Keratinocyte (primary cell): ENCODE data around the gene L1CAM. TPM values are rescaled to one million over a fixed set of nuclear protein-coding genes. Genes with fewer than 3 reads are reported as not detected.

Experiments used
- DNase-seq: peaks from one replicate; pipeline ENCODE4 v3.0.0-alpha.2; 2011; ENCODE audit warnings: low read depth, missing footprints, low spot score
- FAIRE-seq: peaks from 2 replicates; lab custom pipeline; 2011; peaks lifted over from hg19 to GRCh38; lab: Jason Lieb, UNC
- H2AFZ ChIP-seq: 2 replicates; pipeline ENCODE4 v1.6.0; 2012; ENCODE audit warnings: low read length, control low read depth, inconsistent platforms; ENCODE audit not compliant: control insufficient read depth
- H3K27ac ChIP-seq: 2 replicates; pipeline ENCODE4 v1.5.1; 2011; ENCODE audit warnings: low read length; ENCODE audit not compliant: control insufficient read depth, insufficient read depth
- H3K27me3 ChIP-seq: 3 replicates; pipeline ENCODE4 v1.6.0; 2011; ENCODE audit warnings: low read length; ENCODE audit not compliant: control insufficient read depth, insufficient read depth; ENCODE audit errors: extremely low read depth
- H3K36me3 ChIP-seq, 2 experiments: 2 replicates in 1 of 2; 3 replicates in 1 of 2; pipeline ENCODE4 v1.5.1; 2011; ENCODE audit warnings: low read length in 2 of 2, mild to moderate bottlenecking in 1 of 2; ENCODE audit not compliant: control insufficient read depth in 2 of 2, insufficient read depth in 2 of 2; ENCODE audit errors: extremely low read depth in 1 of 2
- H3K4me1 ChIP-seq: 3 replicates; pipeline ENCODE4 v1.5.1; 2011; ENCODE audit warnings: low read length; ENCODE audit not compliant: control insufficient read depth, insufficient read depth; ENCODE audit errors: extremely low read depth
- H3K4me2 ChIP-seq: 3 replicates; pipeline ENCODE4 v1.6.0; 2011; ENCODE audit warnings: low read depth, low read length; ENCODE audit not compliant: control insufficient read depth, insufficient read depth; ENCODE audit errors: extremely low read depth
- H3K4me3 ChIP-seq, 3 experiments: fragments of 200-600 bp in 1 of 3; sonication (generic) in 1 of 3; 2 replicates in 2 of 3; 3 replicates in 1 of 3; pipeline ENCODE4 v1.5.1; 2011 to 2016; ENCODE audit warnings: low read length in 3 of 3, mild to moderate bottlenecking in 3 of 3, control low read depth in 2 of 3, inconsistent platforms in 1 of 3, low read depth in 1 of 3, mixed read lengths in 1 of 3, mixed run types in 1 of 3, moderate library complexity in 1 of 3; ENCODE audit not compliant: control insufficient read depth in 2 of 3, insufficient read depth in 2 of 3; ENCODE audit errors: extremely low read depth in 1 of 3
- H3K79me2 ChIP-seq: 2 replicates; pipeline ENCODE4 v1.6.0; 2012; ENCODE audit warnings: low read length; ENCODE audit not compliant: control insufficient read depth, insufficient read depth
- H3K9ac ChIP-seq: 3 replicates; pipeline ENCODE4 v1.6.0; 2011; ENCODE audit warnings: low read length; ENCODE audit not compliant: control insufficient read depth, insufficient read depth; ENCODE audit errors: extremely low read depth
- H3K9me1 ChIP-seq: 3 replicates; pipeline ENCODE4 v1.6.0; 2011; ENCODE audit warnings: low read length; ENCODE audit not compliant: control insufficient read depth, insufficient read depth; ENCODE audit errors: extremely low read depth
- H3K9me3 ChIP-seq: 2 replicates; pipeline ENCODE4 v1.5.1; 2012; ENCODE audit warnings: low read depth, low read length; ENCODE audit not compliant: control insufficient read depth
- H4K20me1 ChIP-seq: 3 replicates; pipeline ENCODE4 v1.6.0; 2011; ENCODE audit warnings: low read length; ENCODE audit not compliant: control insufficient read depth, insufficient read depth; ENCODE audit errors: extremely low read depth
- EZH2 ChIP-seq: IDR thresholded peaks from one replicate; pipeline ENCODE4 v1.6.1; 2012; ENCODE audit warnings: inconsistent platforms, mild to moderate bottlenecking, low read length, moderate library complexity
- dilution Hi-C: fragments of 300-500 bp; cut with MboI; formaldehyde crosslinking; loops from one replicate; pipeline ENCODE4 v1.7.0; 2020; ENCODE audit warnings: low sequenced_read_pairs; ENCODE audit not compliant: extremely low pct_ligation_motif_present
- polyA plus RNA-seq, 5 experiments: library from polyadenylated mRNA; depleted of rRNA in 3 of 5; stranded (reverse) in 3 of 5; stranded (forward) in 1 of 5; unstranded in 1 of 5; fragments of >200 nt; gene quantifications; 1 replicate in 1 of 5; 2 replicates in 3 of 5; 3 replicates in 1 of 5; pipeline versions ENCODE4 v1.2.1 to v1.2.3, GENCODE V29; 2011 to 2012; ENCODE audit warnings: missing spikeins in 2 of 5, low read depth in 1 of 5, low replicate concordance in 1 of 5
- TF ChIP-seq, protein P1 (sequence below), 3 experiments: IDR thresholded peaks in 1 of 3; conservative IDR thresholded peaks in 1 of 3; optimal IDR thresholded peaks in 1 of 3; 2 replicates in 2 of 3; 3 replicates in 1 of 3; pipeline versions ENCODE3 to v1.5.1; 2011; ENCODE audit warnings: low read length in 3 of 3, mild to moderate bottlenecking in 3 of 3, moderate library complexity in 2 of 3, control low read depth in 1 of 3, inconsistent platforms in 1 of 3; ENCODE audit not compliant: insufficient read depth in 2 of 3; ENCODE audit errors: extremely low read depth in 1 of 3

Gene L1CAM
- polyA plus RNA-seq, 1 donor (not counting 4 experiments of a cell fraction or from before 2014, with no cell fraction given), result 18.2 TPM

DNA sequence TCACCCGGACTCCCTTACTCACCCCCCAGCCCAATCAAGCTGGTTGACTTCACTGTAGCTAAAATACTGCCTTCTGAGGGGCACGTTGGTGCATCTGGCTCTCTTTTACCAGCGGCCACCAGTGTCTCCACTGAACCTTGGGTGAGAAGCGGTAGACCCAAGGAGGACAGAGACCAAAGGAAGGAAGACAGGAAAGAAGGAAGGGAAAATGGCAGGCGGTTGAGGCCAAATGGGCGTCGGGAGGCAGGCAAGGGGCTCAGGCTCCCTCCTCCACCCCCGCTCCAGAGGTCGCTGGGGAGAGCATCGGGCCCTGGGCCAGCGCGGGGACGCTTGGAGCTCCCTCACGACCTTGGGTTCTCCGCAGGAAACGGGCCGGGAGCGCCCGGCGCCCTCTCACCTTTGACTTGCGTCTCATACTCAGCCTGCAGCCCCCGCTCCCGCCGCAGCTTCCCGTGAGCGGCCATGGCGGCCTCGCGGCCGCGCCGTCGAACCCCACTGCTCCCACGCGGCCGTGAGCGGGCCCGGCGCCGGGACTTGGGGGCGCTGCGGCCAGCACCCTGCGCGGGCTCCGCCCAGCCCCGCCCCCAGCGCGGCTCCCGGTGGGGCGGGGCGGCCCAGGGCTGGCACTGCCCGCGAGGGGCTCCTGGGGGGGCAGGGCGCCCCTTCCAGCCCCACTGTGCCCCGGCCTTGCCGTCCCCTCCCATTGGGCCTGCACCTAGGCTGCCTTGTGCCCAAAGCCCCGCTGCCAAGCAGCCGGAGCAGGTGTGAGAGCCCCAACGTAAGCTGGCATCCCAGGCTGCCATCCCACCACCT, 40.0 kb upstream of the L1CAM start, which contains the start of gene ARHGAP4:
Gene ARHGAP4, minus strand, starts transcription at position 526 of the 813 bp plus-strand sequence. Its CDS starts 62 bp downstream, at position 464.
- H3K79me2 ChIP-seq, result no peaks in the 10 kb centered on the region
- FAIRE-seq (no peak), DNase-seq (no peak)
- no peaks in the 10 kb centered on the region for H3K27me3 ChIP-seq
- no peaks in the 10 kb centered on the region for H3K9me1 ChIP-seq
- H4K20me1 ChIP-seq, result no peaks in the 10 kb centered on the region
- H3K9me3 ChIP-seq, result no peaks in the 10 kb centered on the region
- H3K27ac ChIP-seq, result peak within 1 kb of the TSS; percentile 31
- H3K4me1 ChIP-seq, result peaks cover 18% of the 10 kb centered on the region
- no peak within 1 kb of the TSS for H3K9ac ChIP-seq
- H2AFZ ChIP-seq, result no peak within 1 kb of the TSS
- peak within 1 kb of the TSS in 1 of 3 experiments; percentile 79 for H3K4me3 ChIP-seq
- dilution Hi-C loops, result no loop called here
- peak within 1 kb of the TSS; percentile 88 for H3K4me2 ChIP-seq
- H3K36me3 ChIP-seq, result peaks cover 3 to 6% of the 10 kb centered on the region in 2 experiments
- TF ChIP-seq, protein P1, sequence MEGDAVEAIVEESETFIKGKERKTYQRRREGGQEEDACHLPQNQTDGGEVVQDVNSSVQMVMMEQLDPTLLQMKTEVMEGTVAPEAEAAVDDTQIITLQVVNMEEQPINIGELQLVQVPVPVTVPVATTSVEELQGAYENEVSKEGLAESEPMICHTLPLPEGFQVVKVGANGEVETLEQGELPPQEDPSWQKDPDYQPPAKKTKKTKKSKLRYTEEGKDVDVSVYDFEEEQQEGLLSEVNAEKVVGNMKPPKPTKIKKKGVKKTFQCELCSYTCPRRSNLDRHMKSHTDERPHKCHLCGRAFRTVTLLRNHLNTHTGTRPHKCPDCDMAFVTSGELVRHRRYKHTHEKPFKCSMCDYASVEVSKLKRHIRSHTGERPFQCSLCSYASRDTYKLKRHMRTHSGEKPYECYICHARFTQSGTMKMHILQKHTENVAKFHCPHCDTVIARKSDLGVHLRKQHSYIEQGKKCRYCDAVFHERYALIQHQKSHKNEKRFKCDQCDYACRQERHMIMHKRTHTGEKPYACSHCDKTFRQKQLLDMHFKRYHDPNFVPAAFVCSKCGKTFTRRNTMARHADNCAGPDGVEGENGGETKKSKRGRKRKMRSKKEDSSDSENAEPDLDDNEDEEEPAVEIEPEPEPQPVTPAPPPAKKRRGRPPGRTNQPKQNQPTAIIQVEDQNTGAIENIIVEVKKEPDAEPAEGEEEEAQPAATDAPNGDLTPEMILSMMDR (optimal IDR thresholded peaks at IDR 0.05 in 1 of 3, IDR thresholded peaks at IDR 0.05 in 1 of 3, conservative IDR thresholded peaks at IDR 0.05 in 1 of 3; ENCODE audit: extremely low read depth in 1 of 3, insufficient read depth in 2 of 3, low read length in 3 of 3), result no peak
- no peak for TF ChIP-seq EZH2

DNA sequence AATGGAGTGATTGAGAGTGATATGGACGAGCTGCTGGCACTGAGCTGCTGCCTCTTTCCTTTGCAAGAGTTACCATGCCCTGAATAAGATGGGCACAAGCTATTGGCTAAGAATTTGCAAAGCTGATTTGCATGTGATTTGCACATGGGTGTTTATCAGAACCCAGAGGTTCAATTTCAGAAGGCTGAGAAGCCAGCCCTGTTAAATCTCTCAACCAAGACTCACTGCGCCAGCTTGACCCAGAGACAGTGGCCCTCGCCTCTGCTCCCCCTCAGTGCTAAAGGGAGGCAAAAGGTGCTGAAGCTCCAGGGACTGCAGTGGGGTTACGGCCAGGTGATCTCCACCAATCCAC, 39.4 kb upstream of the L1CAM start:
- dilution Hi-C loops, result no loop called here
- H3K4me3 ChIP-seq, result no peak overlapping the region
- H3K9ac ChIP-seq, result no peak overlapping the region
- H3K4me2 ChIP-seq, result no peak overlapping the region
- H3K36me3 ChIP-seq, result peaks cover 2 to 6% of the 10 kb centered on the region in 2 experiments
- H3K4me1 ChIP-seq, result peaks cover 19% of the 10 kb centered on the region
- no peaks in the 10 kb centered on the region for H3K9me3 ChIP-seq
- FAIRE-seq, result no peak
- H2AFZ ChIP-seq, result no peak overlapping the region
- no peaks in the 10 kb centered on the region for H3K79me2 ChIP-seq
- TF ChIP-seq, protein P1 (optimal IDR thresholded peaks at IDR 0.05 in 1 of 3, IDR thresholded peaks at IDR 0.05 in 1 of 3, conservative IDR thresholded peaks at IDR 0.05 in 1 of 3; ENCODE audit: extremely low read depth in 1 of 3, insufficient read depth in 2 of 3, low read length in 3 of 3), result no peak
- no peak for TF ChIP-seq EZH2
- DNase-seq, result no peak
- H3K27ac ChIP-seq, result no peak overlapping the region
- H4K20me1 ChIP-seq, result no peaks in the 10 kb centered on the region
- H3K9me1 ChIP-seq, result no peaks in the 10 kb centered on the region
- H3K27me3 ChIP-seq, result no peaks in the 10 kb centered on the region
